Measurements from ENCODE around the gene DMD.

DMD gene

GRCh38 chrX:32842053-32842452 is 369.3 kb downstream of the DMD start:
- no peak for DNase-seq (ENCODE audit: low read depth)
- H3K4me3 ChIP-seq (ENCODE audit: control insufficient read depth, low read depth, low read length): no peak overlapping the region
- TF ChIP-seq CTCF (conservative IDR thresholded peaks at IDR 0.05; ENCODE audit: control insufficient read depth, insufficient read depth, low read depth, low read length): no peak

- no peak overlapping the region for H3K4me3 ChIP-seq (ENCODE audit: control insufficient read depth, low read depth, low read length)
- no peak for DNase-seq (ENCODE audit: low read depth)
- TF ChIP-seq CTCF (conservative IDR thresholded peaks at IDR 0.05; ENCODE audit: control insufficient read depth, insufficient read depth, low read depth, low read length): no peak
Measured at GRCh38 chrX:32839781-32840180, 371.6 kb downstream of the DMD start.

- no peak for DNase-seq (ENCODE audit: low read depth)
- no peak overlapping the region for H3K4me3 ChIP-seq (ENCODE audit: control insufficient read depth, low read depth, low read length)
- no peak for TF ChIP-seq CTCF (conservative IDR thresholded peaks at IDR 0.05; ENCODE audit: control insufficient read depth, insufficient read depth, low read depth, low read length)
Measured at GRCh38 chrX:32825009-32825408, 386.3 kb downstream of the DMD start.

GRCh38 chrX:32804034-32804433 is 407.3 kb downstream of the DMD start:
- DNase-seq (ENCODE audit: low read depth): no peak
- no peak for TF ChIP-seq CTCF (conservative IDR thresholded peaks at IDR 0.05; ENCODE audit: control insufficient read depth, insufficient read depth, low read depth, low read length)
- no peak overlapping the region for H3K4me3 ChIP-seq (ENCODE audit: control insufficient read depth, low read depth, low read length)

GRCh38 chrX:32798990-32799389 is 412.4 kb downstream of the DMD start:
- no peak for DNase-seq (ENCODE audit: low read depth)
- no peak for TF ChIP-seq CTCF (conservative IDR thresholded peaks at IDR 0.05; ENCODE audit: control insufficient read depth, insufficient read depth, low read depth, low read length)
- H3K4me3 ChIP-seq (ENCODE audit: control insufficient read depth, low read depth, low read length): no peak overlapping the region

- no peak overlapping the region for H3K4me3 ChIP-seq (ENCODE audit: control insufficient read depth, low read depth, low read length)
- no peak for TF ChIP-seq CTCF (conservative IDR thresholded peaks at IDR 0.05; ENCODE audit: control insufficient read depth, insufficient read depth, low read depth, low read length)
- no peak for DNase-seq (ENCODE audit: low read depth)
Measured at GRCh38 chrX:32788936-32789335, 422.4 kb downstream of the DMD start.

- TF ChIP-seq CTCF (conservative IDR thresholded peaks at IDR 0.05; ENCODE audit: control insufficient read depth, insufficient read depth, low read depth, low read length): no peak
- no peak for DNase-seq (ENCODE audit: low read depth)
- no peak overlapping the region for H3K4me3 ChIP-seq (ENCODE audit: control insufficient read depth, low read depth, low read length)
Measured at GRCh38 chrX:32780109-32780508, 431.2 kb downstream of the DMD start.

All from fibroblast of mammary gland (primary cell).